Endothelial cell of umbilical vein (primary cell): ENCODE results near the gene ACKR3. TPM values are rescaled to one million over a fixed set of nuclear protein-coding genes. Genes with fewer than 3 reads are reported as not detected.

Experiments used
- Bru-seq: library from RNA; stranded (reverse); fragments of 400-500 nt; gene quantifications from one replicate; lab custom pipeline; 2021; lab: Mats Ljungman, UMichigan
- BruChase-seq, 2 experiments: library from RNA; stranded (reverse); fragments of 400-500 nt; gene quantifications; one replicate each; lab custom pipeline; 2021; lab: Mats Ljungman, UMichigan
- BruUV-seq: library from RNA; stranded (reverse); fragments of 400-500 nt; replicated peaks from 2 replicates; lab custom pipeline; 2021; lab: Mats Ljungman, UMichigan
- CTCF ChIA-PET: fragments of 300-600, 350-600 bp; sonication (Branson Sonifier 250); formaldehyde crosslinking; loops from one replicate; lab custom pipeline; 2021; ENCODE audit warnings: antibody characterized with exemption, inconsistent platforms; lab: Charles Lee
- POLR2A ChIA-PET: fragments of 300-600, 350-600 bp; sonication (Branson Sonifier 250); formaldehyde crosslinking; loops from one replicate; lab custom pipeline; 2021; ENCODE audit warnings: antibody characterized with exemption, inconsistent platforms; lab: Charles Lee
- DNase-seq: peaks from one replicate; pipeline ENCODE4 v3.0.0-alpha.2; 2011; ENCODE audit warnings: low read depth, low spot score
- FAIRE-seq: peaks from 2 replicates; lab custom pipeline; 2011; peaks lifted over from hg19 to GRCh38; lab: Jason Lieb, UNC
- H2AFZ ChIP-seq: 2 replicates; pipeline ENCODE4 v1.6.0; 2012; ENCODE audit warnings: low read depth, low read length, control low read depth, inconsistent platforms
- H3K27ac ChIP-seq: 2 replicates; pipeline ENCODE4 v1.5.1; 2011; ENCODE audit warnings: low read depth, mild to moderate bottlenecking, control low read depth, low read length, moderate library complexity; ENCODE audit not compliant: insufficient read depth
- H3K27me3 ChIP-seq, 2 experiments: 2 replicates each; pipeline versions ENCODE4 v1.6.0 to v1.6.1; 2011; ENCODE audit warnings: low read length in 2 of 2, mixed read lengths in 1 of 2; ENCODE audit not compliant: control insufficient read depth in 2 of 2, insufficient read depth in 2 of 2
- H3K36me3 ChIP-seq, 2 experiments: 2 replicates in 1 of 2; 3 replicates in 1 of 2; pipeline ENCODE4 v1.5.1; 2011; ENCODE audit warnings: low read length in 2 of 2, mild to moderate bottlenecking in 1 of 2, moderate library complexity in 1 of 2; ENCODE audit not compliant: control insufficient read depth in 2 of 2, insufficient read depth in 2 of 2; ENCODE audit errors: extremely low read depth in 1 of 2
- H3K4me1 ChIP-seq: 3 replicates; pipeline ENCODE4 v1.5.1; 2011; ENCODE audit warnings: mild to moderate bottlenecking, low read length; ENCODE audit not compliant: control insufficient read depth, insufficient read depth; ENCODE audit errors: extremely low read depth
- H3K4me2 ChIP-seq: 2 replicates; pipeline ENCODE4 v1.6.1; 2011; ENCODE audit warnings: low read length, control low read depth, mixed read lengths; ENCODE audit not compliant: insufficient read depth
- H3K4me3 ChIP-seq, 3 experiments: fragments of 200-600 bp in 1 of 3; sonication (generic), shearing (Covaris generic) in 1 of 3; replicated peaks in 1 of 3; 2 replicates each; pipeline ENCODE4 v1.5.1; 2011 to 2016; ENCODE audit warnings: control low read depth in 3 of 3, low read length in 3 of 3, mild to moderate bottlenecking in 2 of 3, inconsistent platforms in 1 of 3, low read depth in 1 of 3, moderate library complexity in 1 of 3; ENCODE audit not compliant: insufficient read depth in 1 of 3
- H3K79me2 ChIP-seq: 2 replicates; pipeline ENCODE4 v1.6.0; 2012; ENCODE audit warnings: low read length, inconsistent platforms; ENCODE audit not compliant: control insufficient read depth, insufficient read depth
- H3K9ac ChIP-seq: replicated peaks from 2 replicates; pipeline ENCODE3; 2011; ENCODE audit warnings: low read length, control low read depth; ENCODE audit not compliant: insufficient read depth; ENCODE audit errors: extremely low read depth
- H3K9me1 ChIP-seq: replicated peaks from 3 replicates; pipeline ENCODE4 v1.6.0; 2011; ENCODE audit warnings: mild to moderate bottlenecking, low read length; ENCODE audit not compliant: control insufficient read depth, insufficient read depth; ENCODE audit errors: extremely low read depth
- H3K9me3 ChIP-seq: replicated peaks from 2 replicates; pipeline ENCODE4 v1.5.1; 2012; ENCODE audit warnings: low read length, inconsistent platforms; ENCODE audit not compliant: control insufficient read depth, insufficient read depth
- H4K20me1 ChIP-seq: replicated peaks from 2 replicates; pipeline ENCODE3; 2011; ENCODE audit warnings: mild to moderate bottlenecking, low read length; ENCODE audit not compliant: control insufficient read depth, insufficient read depth; ENCODE audit errors: extremely low read depth
- CTCF ChIP-seq, 2 donors: IDR thresholded peaks; 1 replicate in 1 of 2; 2 replicates in 1 of 2; pipeline ENCODE4 v1.5.1; 2011; ENCODE audit warnings: low read length in 2 of 2, mild to moderate bottlenecking in 2 of 2, moderate library complexity in 2 of 2, control low read depth in 1 of 2, inconsistent platforms in 1 of 2, low read depth in 1 of 2; ENCODE audit not compliant: insufficient read depth in 1 of 2; ENCODE audit errors: extremely low read depth in 1 of 2
- FOS ChIP-seq: IDR thresholded peaks from 2 replicates; pipeline ENCODE4 v1.6.1; 2011; ENCODE audit warnings: mild to moderate bottlenecking, low read length, moderate library complexity, borderline replicate concordance; ENCODE audit not compliant: insufficient read depth
- POLR2A ChIP-seq: IDR thresholded peaks from 2 replicates; pipeline ENCODE4 v1.6.1; 2012; ENCODE audit warnings: low read depth, mild to moderate bottlenecking, control low read depth, low read length
- POLR2AphosphoS5 ChIP-seq: IDR thresholded peaks from 2 replicates; pipeline ENCODE4 v1.6.1; 2012; ENCODE audit warnings: low read depth, mild to moderate bottlenecking, control low read depth, low read length, moderate library complexity; ENCODE audit not compliant: insufficient read depth
- dilution Hi-C: fragments of 300-500 bp; cut with MboI; formaldehyde crosslinking; loops from one replicate; pipeline ENCODE4 v1.15.0; 2019; ENCODE audit warnings: low sequenced_read_pairs; ENCODE audit not compliant: extremely low pct_ligation_motif_present
- intact Hi-C: fragments of 100-400 bp; cut with micrococcal nuclease; formaldehyde crosslinking; loops from one replicate; pipeline ENCODE4 v1.10.0; 2022
- long read RNA-seq: library from polyadenylated mRNA; stranded (forward); transcript quantifications from one replicate; pipeline ENCODE4 v2.0.0, GENCODE V29; 2021
- polyA minus RNA-seq, 3 experiments: library from RNA; depleted of rRNA, polyadenylated mRNA; stranded (reverse); fragments of >200 nt; gene quantifications; 1 replicate in 1 of 3; 2 replicates in 2 of 3; pipeline ENCODE4 v1.2.3, GENCODE V29; 2011
- polyA plus RNA-seq, 4 experiments: library from polyadenylated mRNA; depleted of rRNA in 3 of 4; stranded (reverse) in 3 of 4; unstranded in 1 of 4; fragments of >200 nt; gene quantifications; 2 replicates each; pipeline versions ENCODE4 v1.2.1 to v1.2.3, GENCODE V29; 2011 to 2012; ENCODE audit warnings: missing spikeins in 1 of 4
- total RNA-seq: library from RNA; stranded (reverse); gene quantifications from 2 replicates; pipeline ENCODE4 v1.2.3, GENCODE V29; 2021

Gene ACKR3
- total RNA-seq (24.0 and 31.1 TPM in 2 replicates), polyA plus RNA-seq (428 and 533 TPM in 2 replicates), polyA minus RNA-seq (433 and 453 TPM in 2 replicates), Bru-seq, nascent RNA (percentile 82 among the genes with signal in this experiment), BruChase-seq, experiment 1, labeled RNA remaining after a 6-hour chase (percentile 45 among the genes with signal in this experiment), BruChase-seq, experiment 2, labeled RNA remaining after a 2-hour chase (percentile 60 among the genes with signal in this experiment)
- 141 and 146 TPM in 2 replicates for polyA plus RNA-seq (2011; cell fraction: cytosol; rRNA removed)
- polyA plus RNA-seq (2011; cell fraction: nucleus; rRNA removed), result 278 and 394 TPM in 2 replicates
- polyA plus RNA-seq (2012), result 30.1 and 30.4 TPM in 2 replicates
- 0.61 TPM for polyA minus RNA-seq (2011; cell fraction: cytosol; rRNA and poly(A)+ RNA removed)
- polyA minus RNA-seq (2011; cell fraction: nucleus; rRNA and poly(A)+ RNA removed), result 168 and 181 TPM in 2 replicates
- long read RNA-seq, transcript ACKR3-201 (2 exons, 2,203 nt), result major isoform, 36 of 51 reads
- long read RNA-seq, transcript ACKR3-202 (2 exons, 713 nt), result minor isoform, 8 of 51 reads
- long read RNA-seq, partial matches to known transcripts, result 4 of 51 reads
- long read RNA-seq, other reads (novel, unspliced or antisense), result 3 of 51 reads

- POLR2A ChIA-PET, result interaction anchor here (0.6 to 0.7 kb wide), 2 partner anchors 56 to 459 kb away, joined by 3 to 5 read pairs; no protein-coding TSS in a partner anchor
- no peaks in the 10 kb centered on the region for H3K9me1 ChIP-seq
- peak within 1 kb of the TSS; percentile 54 for H3K9ac ChIP-seq
- H3K27ac ChIP-seq, result peak within 1 kb of the TSS; percentile 46
- peaks cover 29% of the 10 kb centered on the region for H3K79me2 ChIP-seq
- peak; percentile 79 for TF ChIP-seq POLR2AphosphoS5
- peak; percentile 87 for TF ChIP-seq POLR2A
- TF ChIP-seq CTCF (IDR thresholded peaks at IDR 0.05; ENCODE audit: extremely low read depth in 1 of 2, insufficient read depth in 1 of 2, low read depth in 1 of 2, low read length in 2 of 2), result peak; percentile 55 to 69
- TF ChIP-seq FOS, result no peak
- H3K9me3 ChIP-seq, result no peaks in the 10 kb centered on the region
- dilution Hi-C loops (no loop called here), intact Hi-C loops (loop anchor here (1.0 to 2.0 kb wide), 6 partner anchors 34 to 503 kb away; no protein-coding TSS in a partner anchor)
- H4K20me1 ChIP-seq, result no peaks in the 10 kb centered on the region
- H3K4me2 ChIP-seq, result peak within 1 kb of the TSS; percentile 75
- H3K36me3 ChIP-seq, result peaks cover 0 to 2% of the 10 kb centered on the region in 2 experiments
- no peaks in the 10 kb centered on the region for H3K27me3 ChIP-seq
- no TSS peak for BruUV-seq
- peak; percentile 95 for FAIRE-seq
- DNase-seq, result peak; percentile 95
- H3K4me1 ChIP-seq, result peaks cover 52% of the 10 kb centered on the region
- peak within 1 kb of the TSS; percentile 96 for H2AFZ ChIP-seq
- peak within 1 kb of the TSS; percentile 18 to 70 (median 58) for H3K4me3 ChIP-seq
- CTCF ChIA-PET, result interaction anchor here (0.5 to 4.6 kb wide), 28 partner anchors 9 to 1917 kb away, joined by 3 to 49 read pairs (median 4); no protein-coding TSS in a partner anchor
Measured at GRCh38 chr2:236569573-236569973, at the start of gene ACKR3. ACKR3 (plus strand) TSS chr2:236569825; CDS start chr2:236580466, 10,641 bp downstream.
